Measurements from ENCODE around the gene RET.

RET gene

GRCh38 chr10:43170491-43170890 is 93.6 kb downstream of the RET start:
- DNase-seq (ENCODE audit: low read depth): peak; percentile 58

- DNase-seq (ENCODE audit: low read depth): no peak
Measured at GRCh38 chr10:43172645-43173044, 95.8 kb downstream of the RET start.

GRCh38 chr10:43173120-43173519 is 96.3 kb downstream of the RET start:
- no peak for DNase-seq (ENCODE audit: low read depth)

GRCh38 chr10:43174969-43175368 is 98.1 kb downstream of the RET start:
- no peak for DNase-seq (ENCODE audit: low read depth)

GRCh38 chr10:43176271-43176670 is 99.4 kb downstream of the RET start:
- peak; percentile 49 for DNase-seq (ENCODE audit: low read depth)

GRCh38 chr10:43177595-43177994 is 100.7 kb downstream of the RET start:
- DNase-seq (ENCODE audit: low read depth): no peak
